ACC112 (cell line): ENCODE results near the gene GNB4.

Source experiments
- H2AFZ ChIP-seq: fragments of 200-600 bp; sonication (generic); one replicate; pipeline ENCODE4 v1.6.0; 2017; ENCODE audit warnings: antibody characterized with exemption, low read length; ENCODE audit not compliant: unreplicated experiment
- H3K27ac ChIP-seq: fragments of 200-600 bp; sonication (generic); 2 replicates; pipeline ENCODE4 v1.5.1; 2014; ENCODE audit warnings: low read depth, mild to moderate bottlenecking, antibody characterized with exemption, low read length, moderate library complexity
- H3K27me3 ChIP-seq: fragments of 200-600 bp; sonication (generic); 2 replicates; pipeline ENCODE4 v1.6.1; 2014; ENCODE audit warnings: mild to moderate bottlenecking, antibody characterized with exemption, low read length, moderate library complexity, mixed read lengths; ENCODE audit not compliant: insufficient read depth
- H3K36me3 ChIP-seq: fragments of 200-600 bp; sonication (generic); 2 replicates; pipeline ENCODE4 v1.6.1; 2016; ENCODE audit warnings: mild to moderate bottlenecking, antibody characterized with exemption, low read length, moderate library complexity, mixed read lengths; ENCODE audit not compliant: insufficient read depth
- H3K4me1 ChIP-seq: fragments of 200-600 bp; sonication (generic); one replicate; pipeline ENCODE4 v1.6.1; 2016; ENCODE audit warnings: low read length, mixed read lengths; ENCODE audit not compliant: insufficient read depth, unreplicated experiment, control insufficient read depth
- H3K4me3 ChIP-seq: fragments of 200-600 bp; sonication (generic); 2 replicates; pipeline ENCODE4 v1.5.1; 2014; ENCODE audit warnings: mild to moderate bottlenecking, low read depth, low read length
- H3K79me2 ChIP-seq: fragments of 200-600 bp; sonication (generic); one replicate; pipeline ENCODE4 v1.6.0; 2016; ENCODE audit warnings: low read length; ENCODE audit not compliant: control insufficient read depth, unreplicated experiment, insufficient read depth

Gene GNB4

DNA sequence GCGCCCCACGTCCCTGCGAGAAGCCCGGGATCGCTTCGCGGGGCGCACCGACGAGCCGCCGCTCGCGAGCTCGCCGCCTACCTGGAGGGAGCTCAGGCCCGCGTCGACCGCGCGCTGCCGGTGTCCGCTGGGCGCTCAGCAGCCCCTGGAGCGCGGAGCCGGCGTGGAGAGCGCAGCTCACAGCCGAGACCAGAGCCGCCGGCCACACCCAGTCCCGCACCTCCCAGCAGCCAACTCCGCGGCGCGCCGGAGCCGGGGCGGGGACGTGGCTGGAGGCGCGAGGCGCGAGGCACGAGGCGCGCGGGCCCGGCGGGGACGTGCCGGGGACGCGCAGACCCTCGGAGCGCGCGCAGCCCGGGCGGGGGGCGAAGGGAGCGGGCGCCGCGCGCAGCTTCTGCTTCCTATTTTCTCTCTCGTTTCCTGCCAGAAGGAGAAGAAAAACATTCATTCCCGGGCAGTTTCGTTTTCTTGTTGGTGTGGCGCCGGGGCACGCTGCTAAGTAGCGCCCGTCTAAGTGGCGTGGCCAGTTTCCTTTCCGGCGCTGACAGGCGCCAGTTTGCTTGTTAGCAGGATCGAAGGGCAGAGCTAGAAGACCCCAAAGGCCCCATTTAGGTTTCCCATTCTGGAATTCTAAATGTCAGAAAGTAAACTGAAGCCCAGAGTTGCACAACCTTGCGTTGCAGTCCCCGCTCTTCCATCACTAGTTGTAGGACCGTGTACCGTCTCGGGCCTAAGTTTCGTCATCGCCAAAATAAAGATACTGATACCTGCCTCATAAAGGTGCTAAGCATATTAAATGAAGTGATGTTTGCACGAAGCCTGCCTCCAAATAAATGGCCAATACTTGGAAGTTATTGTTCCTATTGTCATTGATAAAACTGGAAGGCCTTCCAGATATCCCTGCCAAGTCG is at the start of gene GNB4:
TSS of gene GNB4 (minus strand) at position 206 of the 911 bp plus-strand sequence. CDS start 25,270 bp downstream, outside the sequence.
- peak within 1 kb of the TSS; percentile 97 for H3K27ac ChIP-seq
- no peaks in the 10 kb centered on the region for H3K27me3 ChIP-seq
- H3K4me1 ChIP-seq, result peaks cover 44% of the 10 kb centered on the region
- peaks cover 45% of the 10 kb centered on the region for H3K79me2 ChIP-seq
- H3K36me3 ChIP-seq, result no peaks in the 10 kb centered on the region
- peak within 1 kb of the TSS; percentile 88 for H2AFZ ChIP-seq
- H3K4me3 ChIP-seq, result peak within 1 kb of the TSS; percentile 96

DNA sequence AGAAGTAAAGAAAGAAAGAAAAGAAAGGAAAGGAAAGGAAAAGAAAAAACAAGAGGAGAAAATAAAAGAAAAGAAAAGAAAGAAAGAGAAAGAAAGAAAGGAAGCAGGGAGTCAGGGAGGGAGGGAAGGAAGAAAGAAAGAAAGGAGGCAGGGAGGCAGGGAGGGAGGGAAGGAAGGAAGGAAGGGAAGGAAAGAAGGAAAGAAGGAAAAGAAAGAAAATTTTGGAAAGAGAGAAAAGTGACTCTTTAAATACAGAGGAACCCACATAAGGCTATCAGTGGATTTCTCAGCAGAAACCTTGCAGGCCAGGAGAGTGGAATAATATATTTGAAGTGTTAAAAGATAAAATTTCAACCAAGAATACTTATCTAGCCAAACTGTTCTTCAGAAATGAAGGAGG is 44.2 kb upstream of the GNB4 start:
- Histone ChIP-seq H3K79me2 (no peaks in the 10 kb centered on the region), H3K27me3 (peaks cover 18% of the 10 kb centered on the region), H3K36me3 (no peaks in the 10 kb centered on the region), H3K27ac (no peak overlapping the region), H3K4me1 (no peaks in the 10 kb centered on the region), H3K4me3 (no peak overlapping the region), H2AFZ (no peak overlapping the region)

DNA sequence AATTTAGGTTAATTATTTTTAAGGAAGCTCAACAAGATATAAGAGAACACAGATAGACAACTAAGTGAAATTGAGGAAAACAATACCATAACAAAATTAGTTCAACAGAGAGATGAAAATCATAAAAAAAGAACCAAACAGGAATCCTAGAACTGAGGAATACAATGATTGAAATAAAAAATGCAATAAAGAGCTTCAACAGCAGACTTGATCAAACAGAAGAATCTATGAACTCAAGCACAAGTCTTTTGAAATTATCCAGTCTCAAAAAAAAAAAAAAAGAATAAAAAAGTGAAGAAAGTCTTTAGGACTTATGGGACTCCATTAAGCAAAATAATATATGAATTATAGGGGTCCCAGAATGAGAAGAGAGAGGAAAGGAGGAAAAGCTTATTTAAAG is 42.0 kb upstream of the GNB4 start:
- Histone ChIP-seq H3K79me2 (no peaks in the 10 kb centered on the region), H3K27me3 (peaks cover 18% of the 10 kb centered on the region), H3K36me3 (no peaks in the 10 kb centered on the region), H2AFZ (no peak overlapping the region), H3K4me3 (no peak overlapping the region), H3K4me1 (no peaks in the 10 kb centered on the region), H3K27ac (no peak overlapping the region)

DNA sequence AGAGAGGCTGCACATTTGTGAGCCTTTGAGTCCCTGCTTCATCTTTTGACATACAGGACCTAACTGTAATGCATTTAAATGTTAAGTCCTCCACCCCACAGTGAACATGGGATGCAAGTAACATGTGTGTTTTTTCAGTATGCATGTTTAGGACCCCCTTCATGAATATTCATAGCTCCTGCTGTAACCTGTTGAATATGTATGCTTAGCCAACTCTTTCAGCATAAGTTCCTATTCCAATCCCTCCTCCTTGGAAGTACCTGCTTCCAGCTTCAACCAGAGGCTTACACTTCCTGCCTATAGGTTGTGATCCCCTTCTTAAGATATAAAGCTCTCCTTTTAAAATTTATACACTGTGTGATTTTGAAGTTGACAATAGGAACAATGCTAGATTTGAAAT is 36.9 kb upstream of the GNB4 start:
- Histone ChIP-seq H3K79me2 (no peaks in the 10 kb centered on the region), H2AFZ (no peak overlapping the region), H3K36me3 (no peaks in the 10 kb centered on the region), H3K4me3 (no peak overlapping the region), H3K27me3 (no peaks in the 10 kb centered on the region), H3K4me1 (no peaks in the 10 kb centered on the region), H3K27ac (no peak overlapping the region)

DNA sequence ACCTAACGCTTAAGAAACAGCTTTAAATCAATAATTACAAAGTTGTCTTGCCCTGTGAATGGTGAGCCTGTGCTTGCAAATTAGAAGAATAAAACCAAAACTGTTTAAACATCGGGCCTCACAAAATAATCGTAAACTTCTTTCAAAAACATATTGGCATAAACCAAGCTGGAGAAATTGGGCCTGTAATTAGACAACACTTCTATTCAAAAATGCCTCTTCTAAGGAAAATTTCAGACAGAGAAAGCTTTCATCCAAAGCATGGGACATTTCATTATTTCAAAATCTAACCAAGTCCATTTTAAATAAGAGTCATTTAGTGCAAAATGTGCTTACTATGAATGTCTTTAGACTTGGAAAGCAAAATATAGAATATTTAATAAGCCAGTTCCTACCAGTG is 35.5 kb upstream of the GNB4 start:
- Histone ChIP-seq H3K4me1 (no peaks in the 10 kb centered on the region), H3K79me2 (no peaks in the 10 kb centered on the region), H3K27me3 (no peaks in the 10 kb centered on the region), H3K36me3 (no peaks in the 10 kb centered on the region), H3K27ac (no peak overlapping the region), H3K4me3 (no peak overlapping the region), H2AFZ (no peak overlapping the region)

DNA sequence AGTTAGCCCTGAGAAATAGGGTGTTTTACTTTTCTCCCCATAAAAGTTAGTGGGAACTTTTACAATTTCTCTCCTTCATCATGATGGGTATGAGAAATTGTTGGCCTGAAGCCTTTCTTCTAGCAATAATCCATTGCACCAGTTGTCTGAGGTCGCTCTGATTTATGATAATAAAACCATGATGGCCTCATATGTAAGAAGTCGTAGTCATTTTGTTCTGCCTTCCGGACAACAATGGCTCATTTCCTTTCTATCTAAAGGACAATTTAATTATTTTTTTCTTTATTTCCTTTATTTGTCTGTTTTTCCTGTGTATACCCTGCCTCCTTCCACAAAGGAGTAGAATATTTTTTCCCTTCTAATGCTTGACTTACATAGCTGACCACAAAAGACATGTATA is 31.6 kb upstream of the GNB4 start:
- H3K27me3 ChIP-seq, result no peaks in the 10 kb centered on the region
- no peak overlapping the region for H3K27ac ChIP-seq
- no peaks in the 10 kb centered on the region for H3K4me1 ChIP-seq
- no peaks in the 10 kb centered on the region for H3K79me2 ChIP-seq
- H3K4me3 ChIP-seq, result no peak overlapping the region
- no peaks in the 10 kb centered on the region for H3K36me3 ChIP-seq
- no peak overlapping the region for H2AFZ ChIP-seq

DNA sequence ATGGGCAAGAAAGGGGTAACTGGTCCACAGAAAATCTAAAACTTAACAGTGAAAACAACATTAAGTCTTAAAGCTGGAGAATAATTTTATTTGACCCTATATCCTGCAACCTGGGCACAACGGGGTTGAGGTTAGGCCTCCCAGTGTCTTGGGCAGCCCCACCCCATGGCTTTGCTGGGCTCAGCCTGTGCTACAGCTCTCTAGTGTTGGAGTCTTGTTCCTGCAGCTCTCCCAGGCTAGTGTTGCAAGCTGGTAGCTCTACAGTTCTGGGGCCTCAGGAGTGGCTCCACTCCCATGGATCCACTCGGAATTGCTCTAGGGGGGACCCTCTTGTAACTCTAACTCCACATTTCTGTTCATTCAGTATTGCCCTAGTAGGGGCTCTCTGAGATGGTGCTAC is 24.9 kb upstream of the GNB4 start:
- H3K79me2 ChIP-seq, result no peaks in the 10 kb centered on the region
- no peak overlapping the region for H3K4me3 ChIP-seq
- H3K27me3 ChIP-seq, result no peaks in the 10 kb centered on the region
- no peaks in the 10 kb centered on the region for H3K36me3 ChIP-seq
- H2AFZ ChIP-seq, result no peak overlapping the region
- H3K4me1 ChIP-seq, result no peaks in the 10 kb centered on the region
- no peak overlapping the region for H3K27ac ChIP-seq

DNA sequence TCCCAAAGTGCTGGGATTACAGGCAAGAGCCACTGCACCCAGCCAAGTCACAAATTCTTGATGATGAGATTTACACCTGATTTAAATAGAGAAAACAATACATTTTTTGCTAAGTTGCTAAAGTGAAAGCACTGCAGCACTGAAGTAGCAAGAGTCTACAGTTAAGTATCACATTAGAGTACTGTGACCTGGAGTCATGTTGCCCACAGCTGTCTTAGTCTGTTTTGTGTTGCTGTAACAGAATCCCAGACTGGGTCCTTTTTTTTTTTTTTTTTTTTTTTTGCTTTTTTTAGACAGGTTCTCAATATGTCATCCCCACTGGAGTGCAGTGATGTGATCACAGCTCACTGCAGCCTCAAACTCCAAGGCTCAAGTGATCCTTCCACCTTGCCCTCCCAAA is 23.2 kb upstream of the GNB4 start:
- Histone ChIP-seq H3K79me2 (no peaks in the 10 kb centered on the region), H2AFZ (no peak overlapping the region), H3K36me3 (no peaks in the 10 kb centered on the region), H3K27me3 (no peaks in the 10 kb centered on the region), H3K27ac (no peak overlapping the region), H3K4me3 (no peak overlapping the region), H3K4me1 (no peaks in the 10 kb centered on the region)

DNA sequence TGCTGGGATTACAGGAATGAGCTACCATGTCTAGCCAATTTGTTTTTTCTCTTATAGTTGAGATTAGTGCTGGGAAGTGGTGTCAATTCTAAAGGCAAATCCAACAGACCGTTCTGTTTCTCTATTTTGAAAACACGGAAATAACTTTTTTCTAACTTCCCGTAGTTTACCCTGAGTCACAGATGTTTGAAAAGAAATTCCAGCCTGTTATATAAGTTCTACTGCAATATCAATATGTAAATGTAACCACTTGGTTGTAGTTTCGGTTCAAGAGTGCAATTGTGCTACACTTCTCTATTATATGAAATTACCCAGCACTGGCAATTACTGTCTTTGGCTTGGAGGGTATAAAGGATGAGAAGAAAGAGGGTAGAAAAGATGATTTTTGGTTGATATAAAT is 22.3 kb upstream of the GNB4 start:
- Histone ChIP-seq H3K79me2 (no peaks in the 10 kb centered on the region), H3K4me3 (no peak overlapping the region), H3K27ac (no peak overlapping the region), H3K36me3 (no peaks in the 10 kb centered on the region), H2AFZ (no peak overlapping the region), H3K4me1 (no peaks in the 10 kb centered on the region), H3K27me3 (no peaks in the 10 kb centered on the region)

DNA sequence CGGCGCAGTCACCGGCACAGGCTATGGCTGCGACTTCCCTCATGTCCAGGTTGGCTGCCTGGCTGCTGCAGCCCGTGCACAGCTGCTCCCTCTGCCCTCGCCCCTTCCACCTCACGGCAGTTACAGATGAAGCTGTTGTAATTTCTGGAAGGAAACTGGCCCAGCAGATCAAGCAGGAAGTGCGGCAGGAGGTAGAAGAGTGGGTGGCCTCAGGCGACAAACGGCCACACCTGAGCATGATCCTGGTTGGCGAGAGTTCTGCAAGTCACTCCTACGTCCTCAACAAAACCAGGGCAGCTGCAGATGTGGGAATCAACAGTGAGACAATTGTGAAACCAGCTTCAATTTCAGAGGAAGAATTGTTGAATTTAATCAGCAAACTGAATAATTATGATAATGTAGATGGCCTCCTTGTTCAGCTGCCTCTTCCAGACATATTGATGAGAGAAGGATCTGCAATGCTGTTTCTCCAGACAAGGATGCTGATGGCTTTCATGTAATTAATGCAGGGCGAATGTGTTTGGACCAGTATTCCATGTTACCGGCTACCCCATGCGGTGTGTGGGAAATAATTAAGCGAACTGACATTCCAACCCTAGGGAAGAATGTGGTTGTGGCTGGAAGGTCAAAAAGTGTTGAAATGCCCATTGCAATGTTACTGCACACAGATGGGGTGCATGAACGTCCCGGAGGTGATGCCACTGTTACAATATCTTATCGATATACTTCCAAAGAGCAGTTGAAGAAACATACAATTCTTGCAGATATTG is 13.2 kb upstream of the GNB4 start:
- H3K4me3 ChIP-seq, result no peak overlapping the region
- H3K27ac ChIP-seq, result no peak overlapping the region
- no peaks in the 10 kb centered on the region for H3K79me2 ChIP-seq
- no peaks in the 10 kb centered on the region for H3K27me3 ChIP-seq
- H3K4me1 ChIP-seq, result no peaks in the 10 kb centered on the region
- H2AFZ ChIP-seq, result no peak overlapping the region
- H3K36me3 ChIP-seq, result no peaks in the 10 kb centered on the region

DNA sequence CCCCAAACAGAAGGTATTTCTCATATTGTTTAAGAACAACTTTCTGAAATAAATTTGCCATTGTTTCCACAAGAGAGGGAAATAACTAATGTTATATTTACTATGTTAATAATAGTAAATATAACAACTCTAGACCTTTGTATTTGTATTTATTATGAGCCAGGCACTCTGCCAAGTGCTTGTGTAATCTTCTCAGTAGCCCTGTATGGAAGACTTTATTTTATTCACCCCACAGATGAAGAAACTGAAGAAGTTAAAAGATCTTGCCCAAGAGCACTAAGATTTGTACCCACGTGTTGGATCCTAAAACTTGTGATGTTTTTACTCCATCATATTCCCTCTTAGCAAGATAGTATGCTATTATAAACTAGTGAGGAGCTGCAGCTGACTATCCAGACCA is 12.0 kb upstream of the GNB4 start:
- no peak overlapping the region for H3K4me3 ChIP-seq
- no peaks in the 10 kb centered on the region for H3K36me3 ChIP-seq
- H3K27ac ChIP-seq, result no peak overlapping the region
- H3K27me3 ChIP-seq, result no peaks in the 10 kb centered on the region
- H2AFZ ChIP-seq, result no peak overlapping the region
- no peaks in the 10 kb centered on the region for H3K79me2 ChIP-seq
- H3K4me1 ChIP-seq, result no peaks in the 10 kb centered on the region
